Hematopoietic multipotent progenitor cell treated with erythropoietin and hydrocortisone succinate and interleukin-3 and kit ligand, for 17 days (in vitro differentiated cells): ENCODE data around the gene TMCO4.
"Not testable (repeated sequence)": the region's sequence is repeated elsewhere in the genome, so short reads cannot be mapped to it uniquely, and the experiment has no call there.

Experiments
- DNase-seq: peaks from one replicate; pipeline ENCODE4 v3.0.0-alpha.2; 2015; ENCODE audit warnings: low spot score

Gene TMCO4

GRCh38 chr1:19799230-19800075 lies at the start of gene TMCO4:
TMCO4 (minus strand) TSS chr1:19799916; CDS start chr1:19780758, 19,158 bp downstream.
- no peak for DNase-seq

- DNase-seq = not testable (repeated sequence)
Observed at GRCh38 chr1:19849307-19849706, 49.6 kb upstream of the TMCO4 start.

GRCh38 chr1:19847334-19847733 lies 47.6 kb upstream of the TMCO4 start:
- not testable (repeated sequence) for DNase-seq

GRCh38 chr1:19846338-19846737 lies 46.6 kb upstream of the TMCO4 start:
- no peak for DNase-seq

GRCh38 chr1:19845555-19845954 lies 45.8 kb upstream of the TMCO4 start:
- DNase-seq = no peak

GRCh38 chr1:19844731-19845495 lies 45.2 kb upstream of the TMCO4 start:
- no peak for DNase-seq

GRCh38 chr1:19840228-19840627 lies 40.5 kb upstream of the TMCO4 start:
- DNase-seq = no peak

- DNase-seq = no peak
Observed at GRCh38 chr1:19837866-19838265, 38.1 kb upstream of the TMCO4 start.

GRCh38 chr1:19835578-19835977 lies 35.9 kb upstream of the TMCO4 start:
- DNase-seq = no peak

GRCh38 chr1:19831441-19831840 lies 31.7 kb upstream of the TMCO4 start:
- DNase-seq = no peak

- no peak for DNase-seq
Observed at GRCh38 chr1:19828546-19828945, 28.8 kb upstream of the TMCO4 start.

GRCh38 chr1:19825298-19825697 lies 25.6 kb upstream of the TMCO4 start:
- DNase-seq = no peak

- no peak for DNase-seq
Observed at GRCh38 chr1:19824541-19824940, 24.8 kb upstream of the TMCO4 start.

- no peak for DNase-seq
Observed at GRCh38 chr1:19824036-19824435, 24.3 kb upstream of the TMCO4 start.

- DNase-seq = no peak
Observed at GRCh38 chr1:19819701-19820100, 20.0 kb upstream of the TMCO4 start.

GRCh38 chr1:19818324-19818723 lies 18.6 kb upstream of the TMCO4 start:
- no peak for DNase-seq

- DNase-seq = no peak
Observed at GRCh38 chr1:19817160-19817559, 17.4 kb upstream of the TMCO4 start.

GRCh38 chr1:19816737-19817086 lies 17.0 kb upstream of the TMCO4 start:
- not testable (repeated sequence) for DNase-seq

- DNase-seq = no peak
Observed at GRCh38 chr1:19815801-19816736, 16.4 kb upstream of the TMCO4 start.

- DNase-seq = no peak
Observed at GRCh38 chr1:19814681-19815503, 15.2 kb upstream of the TMCO4 start, which contains the start of gene RNF186. RNF186 (minus strand) TSS chr1:19815283; CDS start chr1:19815101, 182 bp downstream.

GRCh38 chr1:19814244-19814661 lies 14.5 kb upstream of the TMCO4 start:
- DNase-seq = no peak
